ENCODE data around the gene SERINC2. TPM values are rescaled to one million over a fixed set of nuclear protein-coding genes. Genes with fewer than 3 reads are reported as not detected.

Gene SERINC2
- total and polyA plus RNA-seq, 2 of the 8 experiments (the other 6 are each of a cell fraction or from before 2014, with no cell fraction given), result 31.4 to 60.0 TPM

DNA sequence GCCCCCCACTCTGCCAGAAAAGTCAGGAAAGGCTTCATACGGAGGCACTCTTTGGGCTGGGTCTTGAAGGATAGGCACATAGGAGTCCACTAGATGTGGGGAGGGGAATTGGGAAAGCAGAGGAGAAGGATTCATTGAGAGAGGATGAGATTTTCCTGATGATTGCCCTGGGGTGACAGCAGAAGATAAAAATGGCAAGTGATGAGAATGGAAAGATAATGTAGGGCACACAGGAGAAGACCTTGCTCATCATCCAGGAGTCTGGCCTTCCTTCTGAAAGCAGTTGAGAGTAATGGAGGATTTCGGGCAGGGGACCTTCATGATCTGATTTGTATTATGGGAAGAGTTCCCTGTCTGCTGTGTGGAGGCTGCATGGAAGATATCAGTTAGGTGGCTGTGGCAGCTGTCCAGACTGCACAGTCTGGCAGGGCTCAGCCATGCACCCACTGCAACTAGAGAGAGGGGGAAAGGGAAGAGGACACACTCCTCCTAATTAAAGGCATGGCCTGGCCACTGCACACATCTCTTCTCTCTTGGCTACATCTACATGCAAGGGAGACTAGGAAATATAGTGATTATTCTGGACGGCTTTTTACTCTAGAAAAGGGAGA, 30.5 kb upstream of the SERINC2 start:
- Histone ChIP-seq H3K4me1 (replicated peaks in 1 of 4; ENCODE audit: control insufficient read depth in 3 of 4, insufficient read depth in 4 of 4, low read length in 3 of 4) (no peaks in the 10 kb centered on the region; a peak in 2 of 7 replicates), H3K23me2 (ENCODE audit: low read depth, low read length) (peaks cover 2% of the 10 kb centered on the region; the same call in 1 of the 2 replicates), H4K91ac (replicated peaks; ENCODE audit: insufficient read length, low read length) (no peak overlapping the region), H3K23ac (ENCODE audit: insufficient read length) (no peak overlapping the region), H2BK15ac (ENCODE audit: low read length) (no peak overlapping the region), H3K27ac (ENCODE audit: low read depth, low read length) (no peak overlapping the region), H2BK12ac (ENCODE audit: low read depth, low read length) (no peak overlapping the region), H2BK120ac (replicated peaks; ENCODE audit: low read depth, low read length) (no peak overlapping the region), H2BK20ac (ENCODE audit: low read length) (no peak overlapping the region), H2AK5ac (ENCODE audit: low read depth, low read length) (no peak overlapping the region), H3K36me3 (ENCODE audit: control insufficient read depth in 2 of 4, insufficient read depth in 4 of 4, low read length in 3 of 4) (no peaks in the 10 kb centered on the region), H3K9ac (replicated peaks in 1 of 4; ENCODE audit: extremely low read depth in 1 of 4, low read depth in 3 of 4, low read length in 3 of 4) (no peak overlapping the region), H4K8ac (ENCODE audit: extremely low read depth, insufficient read depth, low read length) (no peak overlapping the region), H3K27me3 (replicated peaks in 1 of 4; ENCODE audit: control insufficient read depth in 3 of 4, extremely low read depth in 1 of 4, insufficient read depth in 3 of 4, low read length in 3 of 4) (no peaks in the 10 kb centered on the region), H4K5ac (ENCODE audit: insufficient read length, low read depth, low read length) (no peak overlapping the region), H3K4me2 (ENCODE audit: insufficient read depth in 1 of 2, low read depth in 2 of 2, low read length in 2 of 2) (no peak overlapping the region), H3K18ac (ENCODE audit: extremely low read depth, low read length) (no peak overlapping the region), H2AFZ (ENCODE audit: low read length) (no peak overlapping the region), H3K79me1 (ENCODE audit: low read depth, low read length) (no peaks in the 10 kb centered on the region), H2BK5ac (ENCODE audit: low read depth, low read length) (no peak overlapping the region), H4K20me1 (replicated peaks in 1 of 2; ENCODE audit: control insufficient read depth in 1 of 2, insufficient read depth in 2 of 2, low read length in 2 of 2) (no peaks in the 10 kb centered on the region), H3K9me3 (ENCODE audit: insufficient read depth in 2 of 2, low read depth in 1 of 2, low read length in 1 of 2) (no peaks in the 10 kb centered on the region), H3K4ac (replicated peaks; ENCODE audit: insufficient read length, low read depth, low read length) (no peak overlapping the region), H3K79me2 (ENCODE audit: control insufficient read depth in 1 of 2, insufficient read depth in 2 of 2, low read length in 2 of 2) (no peaks in the 10 kb centered on the region), H3K4me3 (ENCODE audit: extremely low read depth in 1 of 4, insufficient read depth in 2 of 4, low read depth in 3 of 4, low read length in 4 of 4) (no peak overlapping the region), H3K56ac (replicated peaks; ENCODE audit: insufficient read length, low read depth, low read length) (no peak overlapping the region), H3K14ac (ENCODE audit: insufficient read length) (no peak overlapping the region)
- DNase-seq (ENCODE audit: low read depth in 1 of 2, low spot score in 2 of 2), result no peak
- CTCF ChIA-PET (ENCODE audit: partially characterized antibody), result interaction anchor here (1.1 to 2.5 kb wide), 2 partner anchors 12 to 197 kb away, joined by 4 to 17 read pairs; no protein-coding TSS in a partner anchor
- POLR2A ChIA-PET (ENCODE audit: partially characterized antibody), result interaction anchor here (2.8 kb wide), 1 partner anchor 9 kb away, joined by 16 read pairs; the partner anchor contains the start of gene FABP3
- WGBS, 2 experiments (ENCODE audit: extremely low coverage in 1 of 2, insufficient coverage in 1 of 2, insufficient read length in 1 of 2, insufficient replicate concordance in 2 of 2, low coverage in 1 of 2, low lambda C conversion rate in 2 of 2, missing lambda C conversion rate in 1 of 2), result 79% methylated on average over 3 of the region's 3 CpGs; no CpG with 5 or more reads in 1 of the 2 experiments
- FAIRE-seq, result no peak
- TF ChIP-seq BACH1 (IDR thresholded peaks at IDR 0.05; ENCODE audit: low read length), result no peak
- no peak for TF ChIP-seq SIRT6 (IDR thresholded peaks at IDR 0.05; ENCODE audit: low read length)
- TF ChIP-seq FOSL1 (IDR thresholded peaks at IDR 0.05; ENCODE audit: insufficient read depth, low read depth, low read length), result no peak
- TF ChIP-seq MAFK (IDR thresholded peaks at IDR 0.05; ENCODE audit: low read depth, low read length), result no peak
- TF ChIP-seq JUN (IDR thresholded peaks at IDR 0.05; ENCODE audit: low read depth, low read length), result no peak
- TF ChIP-seq HDAC6 (IDR thresholded peaks at IDR 0.05; ENCODE audit: low read depth, low read length), result no peak
- no peak for TF ChIP-seq KDM1A (IDR thresholded peaks at IDR 0.05; ENCODE audit: borderline replicate concordance, low read length)
- TF ChIP-seq EP300 (IDR thresholded peaks at IDR 0.05; ENCODE audit: borderline replicate concordance in 1 of 2, low read depth in 2 of 2, low read length in 2 of 2), result no peak
- TF ChIP-seq JUND (IDR thresholded peaks at IDR 0.05; ENCODE audit: low read length), result no peak
- no peak for TF ChIP-seq KDM5A (IDR thresholded peaks at IDR 0.05; ENCODE audit: low read length)
- TF ChIP-seq RFX5 (IDR thresholded peaks at IDR 0.05; ENCODE audit: borderline replicate concordance, low read depth, low read length), result no peak
- no peak for TF ChIP-seq TAF1 (IDR thresholded peaks at IDR 0.05; ENCODE audit: low read depth, low read length)
- no peak for TF ChIP-seq EZH2 (IDR thresholded peaks at IDR 0.05; ENCODE audit: low read depth, low read length, severe bottlenecking)
- TF ChIP-seq PHF8 (conservative IDR thresholded peaks at IDR 0.05; ENCODE audit: low read depth, low read length), result no peak
